ENCODE measurements around the gene UNC5C.

Gene UNC5C

GRCh38 chr4:95348418-95348817 lies 200.4 kb downstream of the UNC5C start:
- DNase-seq (ENCODE audit: low spot score): no peak

GRCh38 chr4:95343235-95343634 lies 205.5 kb downstream of the UNC5C start:
- DNase-seq (ENCODE audit: low spot score): no peak

DNA sequence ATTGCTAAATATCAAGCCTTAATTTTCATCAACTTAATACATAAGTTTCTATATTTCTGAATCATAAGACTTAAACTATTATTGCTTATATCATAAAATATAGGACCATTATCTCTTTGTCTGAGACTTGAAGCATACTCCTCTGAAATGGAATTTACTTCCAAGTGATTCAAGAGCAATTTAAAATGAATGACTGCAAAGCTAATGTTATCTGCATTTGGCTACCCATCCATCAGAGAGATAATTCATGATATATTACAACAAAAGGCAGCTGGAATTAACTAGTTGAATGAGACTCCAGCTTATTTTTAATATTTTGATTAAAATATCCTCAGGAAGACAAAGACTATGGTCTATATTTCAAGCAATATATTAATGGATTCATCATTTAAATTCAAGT lies 208.6 kb downstream of the UNC5C start:
- DNase-seq (ENCODE audit: low spot score): no peak

DNA sequence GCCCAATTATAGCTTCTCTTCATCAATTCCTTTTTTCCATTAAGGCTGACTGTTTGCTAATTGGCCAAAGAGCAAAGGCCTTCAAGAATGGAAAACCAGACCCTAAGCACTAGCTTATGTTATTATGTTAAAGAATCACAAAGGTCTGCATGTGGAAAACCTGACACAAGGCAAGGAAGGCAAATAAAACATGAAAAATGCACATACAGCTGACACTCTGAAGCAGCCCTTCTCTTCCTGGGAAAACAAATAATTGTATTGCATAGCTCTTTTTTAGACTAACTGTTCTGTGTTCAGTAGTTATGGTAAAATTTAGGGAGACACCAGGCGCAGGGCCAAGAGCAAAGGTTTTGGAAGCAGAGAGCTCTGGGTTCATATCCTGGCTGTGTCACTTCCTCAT lies 223.1 kb downstream of the UNC5C start:
- DNase-seq (ENCODE audit: low spot score): no peak

GRCh38 chr4:95319169-95319568 lies 229.6 kb downstream of the UNC5C start:
- no peak for DNase-seq (ENCODE audit: low spot score)

DNA sequence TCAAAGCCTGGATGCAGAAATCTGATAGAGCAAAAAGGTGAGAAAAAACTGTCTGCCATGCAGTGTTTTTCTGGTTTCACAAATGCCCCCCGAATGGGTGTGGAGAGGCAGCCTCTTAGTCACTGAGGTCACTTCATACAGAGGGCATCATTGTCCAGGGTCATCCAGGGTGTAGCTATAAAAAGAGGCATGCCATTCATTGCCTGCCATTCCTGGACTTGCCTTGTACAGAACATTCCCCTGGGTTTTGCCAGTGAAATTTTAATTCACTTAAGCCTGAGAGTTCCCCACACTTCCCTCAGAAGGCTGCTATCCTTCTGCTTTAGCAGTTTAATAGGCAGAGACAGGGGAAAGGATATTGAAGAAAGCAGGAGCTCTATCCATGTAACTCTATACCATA lies 230.3 kb downstream of the UNC5C start:
- DNase-seq (ENCODE audit: low spot score): no peak

DNA sequence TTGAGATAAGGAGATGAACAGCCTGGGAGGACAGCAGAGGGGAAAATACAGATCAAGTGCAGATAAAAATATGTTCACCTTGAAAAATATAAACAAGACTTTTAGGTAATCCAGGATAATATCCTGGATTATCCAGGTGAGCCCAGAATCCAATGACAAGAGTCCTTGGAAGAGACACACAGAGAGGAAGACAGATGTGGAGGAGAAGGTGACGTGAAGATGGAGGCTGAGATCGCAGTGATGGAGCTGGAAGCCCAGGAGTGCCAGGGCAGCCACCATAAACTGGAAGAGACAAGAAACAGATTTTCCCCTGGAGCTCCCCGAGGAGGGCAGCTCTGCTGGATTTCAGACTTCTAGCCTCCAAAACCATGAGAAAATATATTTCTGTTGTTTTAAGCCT lies 230.7 kb downstream of the UNC5C start:
- DNase-seq (ENCODE audit: low spot score): no peak

- DNase-seq (ENCODE audit: low spot score): peak; percentile 56
Observed at GRCh38 chr4:95317085-95317793, 231.5 kb downstream of the UNC5C start.

DNA sequence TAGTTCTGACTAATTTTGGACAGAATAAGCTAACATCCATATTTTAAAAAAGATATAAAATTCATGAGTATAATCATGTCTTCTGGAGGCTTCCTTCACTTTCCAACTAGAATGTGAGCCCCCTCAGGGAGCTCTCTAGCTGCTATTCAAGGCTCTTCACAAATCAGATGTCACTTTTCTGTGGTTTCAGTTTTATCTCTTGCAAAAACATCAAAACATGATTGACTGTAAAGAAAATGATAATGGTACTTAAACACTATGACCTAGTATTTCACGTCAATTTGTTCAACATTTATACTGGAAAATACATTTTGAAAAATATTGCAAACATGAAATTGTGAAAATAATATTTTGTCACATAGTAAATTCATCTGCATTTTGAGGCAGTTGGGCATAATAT lies 234.2 kb downstream of the UNC5C start:
- DNase-seq (ENCODE audit: low spot score): no peak

DNA sequence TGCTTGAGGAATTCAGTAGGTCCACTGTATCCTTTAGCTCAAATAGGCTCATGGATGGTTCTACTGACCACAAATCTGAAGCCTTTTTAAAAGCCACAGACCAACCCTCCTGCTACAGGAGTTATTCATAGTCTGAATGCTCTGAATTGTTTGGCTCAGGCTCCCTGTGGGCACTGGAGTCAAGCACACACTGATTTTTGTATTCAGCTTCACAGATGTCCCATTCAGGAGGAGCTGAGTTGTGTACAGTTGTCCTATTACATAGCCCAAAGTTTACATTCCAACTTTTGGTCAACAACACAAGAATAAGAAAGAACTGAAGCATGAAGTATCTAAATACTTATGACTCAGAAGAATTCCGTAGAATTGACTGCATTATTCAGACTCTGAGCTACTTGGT lies 243.9 kb downstream of the UNC5C start:
- peak; percentile 94 for DNase-seq (ENCODE audit: low spot score)

GRCh38 chr4:95300304-95300703 lies 248.5 kb downstream of the UNC5C start:
- DNase-seq (ENCODE audit: low spot score): no peak

GRCh38 chr4:95296052-95296451 lies 252.7 kb downstream of the UNC5C start:
- DNase-seq (ENCODE audit: low spot score): no peak

GRCh38 chr4:95295157-95295556 lies 253.6 kb downstream of the UNC5C start:
- DNase-seq (ENCODE audit: low spot score): no peak

- no peak for DNase-seq (ENCODE audit: low spot score)
Observed at GRCh38 chr4:95294321-95294720, 254.5 kb downstream of the UNC5C start.

DNA sequence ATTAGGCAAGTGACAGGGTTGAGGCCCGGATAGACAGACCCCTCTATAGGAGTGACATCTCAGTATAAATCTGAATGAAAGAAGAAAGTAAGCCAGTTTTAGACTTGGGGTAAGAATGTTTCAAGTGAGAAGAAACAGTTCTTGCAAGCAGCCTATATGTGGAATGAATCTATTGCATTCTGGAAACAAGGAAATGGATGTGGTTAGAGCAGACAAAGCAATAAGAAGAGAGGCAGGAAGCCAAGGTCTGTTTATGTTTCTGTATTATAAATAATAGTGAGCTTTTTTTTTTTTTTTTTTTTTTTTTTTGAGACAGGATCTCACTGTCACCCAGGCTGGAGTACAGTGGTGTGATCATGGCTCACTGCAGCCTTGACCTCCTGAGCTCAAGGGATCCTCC lies 255.8 kb downstream of the UNC5C start:
- no peak for DNase-seq (ENCODE audit: low spot score)

DNA sequence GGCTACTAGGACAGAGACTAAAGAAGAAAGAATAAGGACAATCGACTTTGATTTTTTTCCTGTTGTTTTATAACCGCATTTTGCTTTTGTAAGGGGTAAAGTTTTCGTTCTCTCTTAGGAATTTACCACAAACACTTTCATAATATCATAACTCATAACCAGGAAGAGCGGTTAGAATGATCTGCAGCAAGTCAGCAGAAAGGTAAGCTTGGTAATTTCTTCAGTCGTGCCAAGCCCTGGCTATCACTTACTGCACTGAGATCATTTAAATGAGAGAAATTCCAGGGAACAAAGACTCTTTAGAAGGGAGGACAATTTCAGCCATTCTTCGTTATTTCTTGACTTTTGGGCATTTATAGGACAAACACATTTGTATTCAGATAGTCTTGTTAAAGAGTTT lies 258.1 kb downstream of the UNC5C start:
- DNase-seq (ENCODE audit: low spot score): peak; percentile 90

DNA sequence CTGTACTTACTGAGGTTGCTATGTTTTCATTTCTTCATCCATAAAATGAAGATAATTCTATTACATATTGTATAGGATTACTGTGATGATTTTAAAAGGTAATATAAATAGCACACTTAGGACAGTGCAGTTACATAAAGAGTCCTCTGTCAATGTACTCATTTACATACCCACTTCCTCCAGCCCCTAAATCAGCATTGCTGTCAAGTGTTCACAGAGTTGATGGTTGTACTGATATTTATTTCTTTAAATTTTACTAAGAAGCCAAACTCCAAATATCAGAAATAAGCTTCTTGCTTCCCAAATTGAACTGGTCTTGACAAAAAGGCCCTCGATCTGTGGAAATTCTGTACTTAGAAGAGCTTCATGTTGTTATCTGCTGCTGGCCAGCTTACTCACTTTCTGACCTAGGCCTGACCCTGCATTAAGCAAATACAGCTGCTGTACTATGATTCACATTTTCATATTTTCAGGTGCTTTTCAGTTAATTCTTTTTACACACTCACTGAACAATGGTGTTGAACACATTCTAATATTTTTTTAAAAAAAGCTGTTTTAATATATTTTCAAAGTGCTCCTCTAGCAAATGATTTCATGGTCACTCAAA lies 259.6 kb downstream of the UNC5C start:
- DNase-seq (ENCODE audit: low spot score): no peak

DNA sequence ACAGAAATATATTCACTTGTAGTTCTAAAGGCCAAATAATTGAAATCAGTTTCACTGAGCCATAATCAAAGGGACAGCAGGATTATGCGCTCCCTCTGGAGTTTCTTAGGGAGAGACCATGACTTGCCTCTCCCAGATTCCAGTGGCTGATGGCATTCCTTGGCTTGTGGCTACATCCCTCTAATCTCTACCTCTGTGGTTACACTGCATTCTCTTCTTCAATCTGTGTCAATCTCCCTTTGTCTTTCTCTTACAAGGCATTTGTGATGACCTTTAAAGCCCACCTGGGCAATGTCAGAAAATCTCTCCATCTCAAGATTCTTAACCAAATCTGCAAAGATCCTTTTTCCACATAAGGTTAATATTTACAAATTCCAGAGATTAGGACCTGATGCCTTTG lies 260.2 kb downstream of the UNC5C start:
- DNase-seq (ENCODE audit: low spot score): no peak

DNA sequence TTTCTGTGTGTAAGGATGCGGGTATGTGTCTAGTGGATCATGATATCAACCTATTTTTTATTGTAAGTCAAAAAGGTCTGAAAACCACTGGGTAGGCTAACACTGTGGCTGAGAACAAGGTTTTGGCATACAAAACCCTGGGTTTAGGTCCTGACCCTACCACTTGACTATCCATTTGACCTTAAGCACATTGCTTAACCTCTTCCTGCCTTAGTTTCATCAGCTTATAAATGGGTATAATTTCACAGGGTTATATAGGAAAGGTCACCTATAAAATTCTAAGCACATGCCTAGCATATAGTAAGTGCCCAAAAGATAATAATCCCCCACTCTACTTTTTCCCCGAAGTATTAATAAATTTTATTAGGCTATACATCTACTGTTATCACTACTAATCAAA lies 263.0 kb downstream of the UNC5C start:
- DNase-seq (ENCODE audit: low spot score): no peak

DNA sequence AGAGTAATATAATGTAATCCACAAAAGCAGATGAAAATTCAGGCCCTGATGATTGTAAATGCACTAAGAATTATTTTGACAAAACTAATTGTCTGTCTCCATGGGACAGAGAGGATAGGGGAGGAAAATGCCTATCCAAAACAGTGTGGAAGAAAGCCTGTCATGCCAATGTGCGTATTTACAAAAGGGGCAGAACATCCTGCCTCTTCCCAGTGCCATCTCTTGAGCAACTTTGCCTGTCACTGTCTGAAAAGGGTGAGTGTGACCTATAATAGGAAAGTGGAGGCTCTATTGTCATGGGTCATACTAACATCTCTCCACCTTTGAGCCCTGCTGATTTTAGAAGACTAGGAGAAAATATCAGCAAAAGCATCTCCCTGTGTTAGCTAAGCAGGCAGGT lies 264.1 kb downstream of the UNC5C start:
- DNase-seq (ENCODE audit: low spot score): no peak

- no peak for DNase-seq (ENCODE audit: low spot score)
Observed at GRCh38 chr4:95283320-95283719, 265.5 kb downstream of the UNC5C start.

DNA sequence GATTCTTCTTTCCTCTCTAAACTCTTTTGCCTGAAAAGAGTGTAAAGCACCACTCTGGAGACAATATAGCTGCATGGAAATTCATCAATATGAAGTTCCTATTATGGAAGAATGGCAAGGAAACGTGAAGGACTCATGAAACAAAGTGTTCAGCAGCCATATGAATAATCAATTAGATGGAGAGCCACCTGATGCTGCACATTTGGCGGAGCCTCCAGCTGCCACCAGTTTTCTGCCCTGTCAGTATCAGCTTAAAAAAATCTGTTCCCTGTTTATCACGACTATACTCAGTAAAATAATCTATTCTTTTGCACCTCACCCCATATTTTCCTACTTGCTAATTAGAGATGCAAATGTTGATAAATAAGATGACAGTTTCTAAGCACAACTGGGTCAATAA lies 276.0 kb downstream of the UNC5C start:
- no peak for DNase-seq (ENCODE audit: low spot score)

- DNase-seq (ENCODE audit: low spot score): no peak
Observed at GRCh38 chr4:95272036-95272435, 276.7 kb downstream of the UNC5C start.

Data from pons (tissue), 1 donor.